H1 (cell line): ENCODE measurements around the gene SNRNP70.

ENCODE experiments used
- SP4 ChIP-seq: IDR thresholded peaks from 2 replicates; pipeline ENCODE4 v1.6.1; 2012; ENCODE audit warnings: low read length, inconsistent platforms
- SRF ChIP-seq: IDR thresholded peaks from 2 replicates; pipeline ENCODE4 v1.6.1; 2011; ENCODE audit warnings: mild to moderate bottlenecking, low read depth, low read length, moderate library complexity

GRCh38 chr19:49132974-49133609, 47.8 kb downstream of the SNRNP70 start:
- TF ChIP-seq SRF (no peak), SP4 (no peak)
